Activated T-cell treated with anti-CD3 and anti-CD28 coated beads for 48 hours (primary cell): ENCODE measurements around the gene GALNT9.

Experiments used
- DNase-seq: peaks from one replicate; pipeline ENCODE4 v3.0.0-alpha.2; 2020; ENCODE audit warnings: low read depth

Gene GALNT9

GRCh38 chr12:132180648-132181546, 148.5 kb downstream of the GALNT9 start:
- no peak for DNase-seq

GRCh38 chr12:132179431-132180362, 149.7 kb downstream of the GALNT9 start:
- no peak for DNase-seq

DNA sequence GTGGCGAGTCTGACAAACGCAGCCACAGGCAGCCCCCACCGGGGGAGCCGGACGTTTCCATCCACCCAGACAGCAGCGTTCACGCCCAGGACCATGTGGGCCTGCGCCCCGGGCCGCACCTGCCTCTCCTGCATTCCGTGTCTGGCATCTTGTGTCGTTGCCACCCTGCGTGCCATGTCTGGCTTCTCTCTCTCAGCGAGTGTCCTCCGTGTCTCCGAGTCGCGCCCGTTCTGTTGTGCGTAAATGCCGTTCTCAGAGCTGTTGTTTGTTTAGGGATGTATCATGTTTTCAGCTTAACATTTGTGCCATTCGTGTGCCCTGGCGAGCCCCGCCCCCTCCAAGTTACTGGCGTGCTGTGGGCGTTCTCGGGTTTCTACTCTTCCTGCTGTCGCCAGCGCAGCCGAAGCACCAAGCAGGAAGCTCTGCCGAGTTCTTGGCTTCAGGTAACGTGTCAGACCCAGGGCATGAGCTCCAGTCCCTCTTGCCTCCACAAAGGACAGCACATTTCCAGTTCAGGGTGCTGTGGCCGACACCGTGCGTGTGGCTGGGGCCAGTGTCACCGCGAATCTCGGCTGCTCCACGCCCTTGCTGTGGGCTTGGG, 150.5 kb downstream of the GALNT9 start:
- no peak for DNase-seq

GRCh38 chr12:132178316-132178715, 151.1 kb downstream of the GALNT9 start:
- no peak for DNase-seq

- DNase-seq = no peak
Measured at GRCh38 chr12:132176920-132177551, 152.4 kb downstream of the GALNT9 start.

- DNase-seq = no peak
Measured at GRCh38 chr12:132176385-132176919, 152.9 kb downstream of the GALNT9 start.

DNA sequence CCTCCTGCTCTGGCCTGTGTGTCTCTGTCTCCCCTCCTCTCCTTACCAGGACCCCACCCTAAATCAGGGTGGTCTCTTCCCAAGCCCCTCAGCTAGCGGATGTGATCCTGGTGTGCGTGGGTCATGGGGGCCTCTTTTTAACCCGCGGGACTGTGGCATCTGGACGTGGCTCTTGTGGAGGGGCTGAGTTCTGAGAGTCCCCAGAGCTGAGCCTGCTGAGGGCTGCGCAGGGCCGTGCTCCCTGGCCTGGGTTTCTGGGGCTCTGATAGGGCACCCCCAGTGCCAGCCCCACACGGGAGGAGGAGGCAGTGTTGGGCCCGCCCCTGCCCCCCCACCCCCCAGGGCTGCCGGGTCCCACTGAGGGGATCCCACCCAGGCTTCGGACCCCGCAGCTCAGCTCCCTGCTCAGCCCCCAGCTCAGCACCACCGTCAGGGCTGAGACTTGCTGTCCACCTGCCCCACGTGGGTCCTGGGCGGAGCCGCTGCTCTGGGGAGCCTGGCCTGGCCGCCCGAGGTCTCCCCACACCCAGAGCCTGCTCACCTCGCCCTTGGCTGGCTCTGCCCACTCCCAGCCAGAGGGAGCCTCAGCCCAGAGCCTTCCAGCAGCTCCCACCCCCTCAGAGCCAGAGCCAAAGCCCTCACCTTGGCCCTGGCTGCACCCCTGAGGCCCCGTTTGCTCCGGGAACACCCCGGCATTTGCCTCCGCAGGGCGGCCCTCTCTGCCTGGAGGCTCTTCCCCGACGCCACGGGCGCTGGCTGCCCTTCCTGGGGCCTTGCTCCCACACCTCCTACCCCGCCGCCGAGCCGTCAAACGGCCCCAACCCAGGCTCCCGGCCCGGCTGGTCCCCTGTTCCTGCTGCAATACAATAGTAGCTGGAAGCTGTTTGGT, 153.6 kb downstream of the GALNT9 start:
- no peak for DNase-seq

DNA sequence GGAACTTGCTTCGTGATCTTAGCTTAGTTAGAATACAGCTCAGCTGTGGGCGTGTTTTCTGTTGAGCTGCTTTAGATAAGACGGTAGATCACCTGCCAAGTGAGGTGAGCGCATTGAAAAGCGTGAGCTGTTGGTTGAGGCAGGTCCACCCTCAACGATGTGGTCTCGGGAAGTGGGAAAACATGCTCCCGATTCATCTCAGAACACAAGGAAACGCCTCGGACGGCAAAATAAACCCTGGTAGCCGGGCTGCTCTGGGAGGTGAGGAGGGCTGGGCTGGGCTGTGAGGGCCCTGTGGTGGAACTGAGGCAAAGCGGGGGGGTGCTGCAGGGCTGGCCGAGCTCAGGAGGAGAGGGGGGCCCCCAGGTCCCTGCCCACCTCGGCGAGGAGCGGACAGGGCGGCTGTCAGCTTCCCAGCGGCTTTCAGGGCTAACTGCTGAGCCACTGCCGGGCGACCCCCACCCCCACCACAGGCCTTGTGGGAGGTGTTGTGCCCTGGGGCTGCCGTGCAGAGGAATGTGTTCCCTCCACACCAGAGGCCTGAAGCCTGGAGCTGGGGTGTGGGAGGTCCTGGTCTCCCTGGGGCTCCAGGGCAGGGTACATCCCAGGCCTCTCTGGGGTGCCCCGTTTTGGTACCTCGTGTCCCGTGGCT, 154.4 kb downstream of the GALNT9 start:
- DNase-seq = no peak

DNA sequence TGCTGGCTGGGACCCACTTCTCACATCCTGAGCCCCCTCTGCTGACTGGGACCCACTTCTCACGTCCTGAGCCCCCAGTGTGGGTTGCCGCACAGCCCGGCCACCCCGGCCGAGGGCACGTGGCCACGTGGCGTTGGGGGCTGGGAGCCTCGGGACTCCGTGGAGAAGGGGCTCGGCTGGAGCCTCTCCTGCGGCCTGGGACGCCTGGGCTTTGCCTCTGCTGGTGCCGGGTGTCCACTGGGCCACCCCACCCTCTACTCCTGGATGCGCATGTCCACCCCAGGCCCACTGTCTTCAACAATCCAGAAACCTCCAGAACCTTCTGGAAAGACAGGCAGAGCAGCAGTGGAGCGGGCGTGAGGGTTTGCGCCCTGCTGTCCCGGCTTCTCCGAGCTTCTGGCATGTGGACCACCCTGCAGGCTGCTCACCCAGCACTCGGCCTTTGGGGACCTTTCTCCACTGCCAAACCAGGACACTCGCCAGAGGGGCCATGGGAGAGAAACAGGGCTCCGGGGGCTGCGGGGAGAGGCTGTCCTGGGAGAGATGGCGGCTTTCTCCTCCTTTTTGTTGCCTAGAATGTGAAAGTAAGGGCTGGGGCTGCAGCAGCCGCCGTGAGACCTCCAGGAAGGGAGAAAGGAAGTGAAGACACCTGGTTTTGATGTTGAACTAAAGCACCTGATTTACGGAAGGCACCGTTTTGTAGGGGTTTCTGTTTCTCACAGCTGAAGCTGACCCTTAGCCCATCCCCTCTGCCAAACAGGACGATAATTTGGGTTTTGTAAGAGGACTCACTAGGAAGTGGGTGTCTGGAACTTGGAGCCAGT, 155.2 kb downstream of the GALNT9 start:
- no peak for DNase-seq

GRCh38 chr12:132173135-132174014, 156.0 kb downstream of the GALNT9 start:
- no peak for DNase-seq

- DNase-seq = no peak
Measured at GRCh38 chr12:132172619-132173018, 156.8 kb downstream of the GALNT9 start.

DNA sequence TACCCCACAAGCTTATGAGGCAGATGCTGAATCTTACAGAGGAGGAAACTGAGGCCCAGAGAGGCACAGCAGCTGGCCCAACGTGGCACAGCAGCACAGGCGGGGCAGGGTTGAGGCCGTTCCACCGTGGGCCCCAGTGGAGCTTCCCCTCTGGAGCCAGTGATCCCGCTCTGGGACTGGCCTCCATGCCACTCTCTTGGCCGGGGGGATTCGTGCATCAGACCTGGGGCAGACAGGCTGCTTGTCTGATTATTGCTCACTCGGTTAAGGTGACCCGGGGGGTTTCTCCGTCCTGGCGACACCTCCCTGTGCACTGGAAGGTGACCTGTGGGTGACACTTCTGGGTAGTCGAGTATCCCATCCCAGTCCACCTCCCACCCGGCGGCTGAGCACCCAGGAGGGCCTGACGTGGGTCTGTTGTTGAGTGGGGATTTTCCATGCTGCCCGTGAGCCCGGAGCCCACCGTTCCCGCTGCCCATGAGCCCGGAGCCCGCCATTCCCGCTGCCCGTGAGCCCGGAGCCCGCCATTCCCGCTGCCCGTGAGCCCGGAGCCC, 157.3 kb downstream of the GALNT9 start:
- DNase-seq = no peak

- DNase-seq = no peak
Measured at GRCh38 chr12:132171293-132171967, 158.0 kb downstream of the GALNT9 start.

DNA sequence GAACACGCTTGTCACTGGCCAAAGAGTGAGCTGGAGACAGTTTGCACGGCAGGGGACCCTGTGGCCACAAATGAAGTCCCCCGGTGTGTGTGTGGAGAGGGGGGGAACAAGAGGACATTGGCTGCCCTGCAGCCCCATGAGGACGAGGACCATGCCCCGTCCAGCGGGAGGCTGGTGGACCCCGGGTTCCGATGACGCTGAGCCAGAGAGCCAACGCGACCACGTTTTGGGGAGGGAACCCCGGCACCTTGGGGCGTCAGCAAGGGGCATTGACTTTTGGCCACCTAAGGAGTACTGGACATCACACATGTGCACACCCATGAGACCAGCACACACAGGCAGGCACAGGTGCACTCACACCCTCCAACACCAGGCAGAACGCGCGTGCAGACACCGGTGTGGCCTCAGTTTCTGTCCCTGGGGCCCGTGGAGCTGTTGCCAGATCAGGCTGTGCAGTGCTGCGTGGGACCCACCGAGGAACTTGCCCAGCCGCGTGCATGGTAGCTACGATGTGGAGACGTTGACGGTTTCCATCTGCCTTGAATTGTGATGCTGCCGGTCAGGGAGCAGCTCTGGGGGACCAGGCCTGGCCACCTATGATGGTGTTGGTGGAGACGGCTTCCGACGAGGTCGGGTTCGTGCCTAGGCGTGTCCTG, 158.6 kb downstream of the GALNT9 start:
- DNase-seq = no peak

DNA sequence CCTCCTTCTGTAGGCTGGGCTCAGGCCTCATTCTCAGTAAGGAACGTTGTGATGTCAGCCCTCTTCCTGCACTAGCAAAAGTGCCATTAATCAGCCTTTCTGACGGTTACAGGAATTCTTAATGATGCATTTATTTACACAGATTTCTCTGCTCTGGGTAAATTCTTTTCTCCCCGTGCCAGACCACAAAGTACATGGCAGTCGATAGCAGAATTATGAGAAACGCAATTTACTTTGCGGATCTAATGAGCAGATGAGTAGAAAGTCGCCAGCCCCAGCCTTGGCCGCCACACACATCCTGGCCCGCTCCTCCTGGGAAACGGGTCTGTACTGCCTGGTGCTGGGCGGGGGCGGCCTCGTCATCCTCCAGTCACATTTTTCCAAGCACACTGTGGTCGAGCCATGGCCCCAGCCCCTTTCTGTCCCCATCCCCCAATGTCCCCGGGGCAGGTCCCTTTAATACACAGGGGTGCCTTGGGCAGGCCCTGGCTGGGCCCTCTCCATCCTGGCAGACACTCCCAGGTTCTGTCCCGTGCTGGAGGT, 159.2 kb downstream of the GALNT9 start:
- no peak for DNase-seq

- DNase-seq = no peak
Measured at GRCh38 chr12:132169376-132169775, 160.0 kb downstream of the GALNT9 start.
